Measurements from ENCODE around the gene CEACAM8.
"Not testable (repeated sequence)": the region's sequence is repeated elsewhere in the genome, so short reads cannot be mapped to it uniquely, and the experiment has no call there.

The CEACAM8 gene

GRCh38 chr19:42542791-42543190 is 51.9 kb downstream of the CEACAM8 start:
- DNase-seq (ENCODE audit: low spot score) = no peak

- DNase-seq (ENCODE audit: low spot score) = peak; percentile 58
These were observed 54.6 kb downstream of the CEACAM8 start for GRCh38 chr19:42540071-42540553.

GRCh38 chr19:42538841-42539709 is 55.6 kb downstream of the CEACAM8 start:
- peak; percentile 32 for DNase-seq (ENCODE audit: low spot score)

GRCh38 chr19:42535276-42535675 is 59.4 kb downstream of the CEACAM8 start:
- DNase-seq (ENCODE audit: low spot score) = not testable (repeated sequence)

- no peak for DNase-seq (ENCODE audit: low spot score)
These were observed 60.3 kb downstream of the CEACAM8 start for GRCh38 chr19:42534391-42534790.

- DNase-seq (ENCODE audit: low spot score) = no peak
These were observed 61.8 kb downstream of the CEACAM8 start for GRCh38 chr19:42532891-42533290.

GRCh38 chr19:42531313-42531712 is 63.4 kb downstream of the CEACAM8 start:
- no peak for DNase-seq (ENCODE audit: low spot score)

Measured in ecto neural progenitor cell (in vitro differentiated cells).